ENCODE results near the gene CTXN2.

The CTXN2 gene

GRCh38 chr15:48191574-48192225, at the start of gene CTXN2:
Gene CTXN2 (plus strand): TSS chr15:48191665. CDS start chr15:48201301, 9,636 bp downstream.
- DNase-seq = no peak

DNA sequence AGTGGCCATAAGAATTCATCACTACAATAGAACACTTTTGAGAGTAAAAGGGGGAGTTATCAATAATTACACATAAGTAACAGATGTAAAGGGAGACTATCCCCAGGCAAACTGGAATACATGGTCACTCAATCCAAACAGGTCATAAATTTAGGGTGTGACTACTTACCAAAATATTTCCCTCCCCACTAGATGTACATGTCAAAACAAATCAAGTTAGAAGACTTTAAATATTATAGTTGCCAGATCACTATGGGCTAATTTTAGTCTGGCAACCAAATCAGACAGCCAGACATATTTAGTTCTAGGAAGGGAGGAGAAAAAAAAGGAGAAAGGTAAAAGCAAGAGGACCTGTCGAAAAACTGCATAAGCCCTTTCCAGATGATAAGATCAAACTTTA, 47.6 kb upstream of the CTXN2 start:
- DNase-seq = no peak

DNA sequence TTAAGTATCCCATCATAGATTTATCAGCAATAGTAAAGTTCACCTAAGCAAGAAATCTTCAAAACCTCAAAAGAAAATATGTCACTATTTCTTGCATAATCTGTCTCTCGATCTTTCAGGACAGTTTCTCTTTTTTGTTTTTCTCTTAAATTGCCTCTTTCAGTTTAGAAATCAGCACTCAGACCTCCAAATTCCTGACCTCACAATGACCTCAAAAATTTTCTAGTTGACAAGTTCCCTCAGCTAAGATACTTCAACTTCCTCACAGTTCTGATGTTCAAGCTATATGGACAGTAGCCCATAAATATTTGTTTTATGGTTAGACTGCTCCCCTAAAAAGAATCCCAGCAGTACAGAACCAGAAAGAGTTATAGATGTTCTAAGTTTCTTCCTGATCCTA, 46.6 kb upstream of the CTXN2 start:
- no peak for DNase-seq

GRCh38 chr15:48145923-48146322, 45.5 kb upstream of the CTXN2 start:
- DNase-seq = no peak

DNA sequence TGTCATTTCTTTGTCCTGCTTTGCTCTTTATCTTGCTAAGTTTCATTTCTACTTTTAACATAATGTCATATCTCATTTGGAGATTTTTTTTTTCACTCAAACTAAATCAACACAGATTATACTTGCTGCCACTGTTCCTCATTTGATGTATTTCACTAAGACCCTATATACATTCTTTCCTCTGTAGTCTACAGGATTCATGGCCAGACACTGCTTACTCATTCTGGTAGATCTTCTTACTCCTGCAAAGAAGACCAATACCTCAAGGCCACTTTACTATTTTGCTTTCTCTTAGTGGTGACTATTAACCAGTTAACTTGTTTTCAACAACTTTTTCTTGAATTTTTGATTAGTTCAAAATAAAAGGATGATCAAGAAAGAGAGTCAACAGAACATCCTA, 44.1 kb upstream of the CTXN2 start:
- DNase-seq = no peak

- peak; percentile 18 for DNase-seq
Observed at GRCh38 chr15:48149858-48150257, 41.6 kb upstream of the CTXN2 start.

DNA sequence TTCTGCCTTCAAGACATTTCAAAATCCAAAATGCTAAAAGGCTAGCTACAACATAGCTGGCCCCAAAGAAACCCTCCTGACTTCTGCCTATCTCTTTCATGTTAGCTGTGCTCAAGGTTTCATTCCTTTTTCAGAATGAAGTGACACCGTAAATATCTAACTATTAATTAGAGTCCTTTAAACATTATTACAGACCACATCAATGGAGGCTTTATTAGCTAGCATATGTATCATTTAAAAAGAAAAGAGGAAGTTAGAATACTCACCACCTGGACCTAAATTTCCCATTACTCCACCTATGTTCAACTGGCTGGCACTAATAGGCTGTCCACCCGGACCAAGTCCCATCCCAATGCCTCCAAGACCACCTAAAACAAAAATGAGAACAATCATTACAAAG, 37.9 kb upstream of the CTXN2 start:
- no peak for DNase-seq

DNA sequence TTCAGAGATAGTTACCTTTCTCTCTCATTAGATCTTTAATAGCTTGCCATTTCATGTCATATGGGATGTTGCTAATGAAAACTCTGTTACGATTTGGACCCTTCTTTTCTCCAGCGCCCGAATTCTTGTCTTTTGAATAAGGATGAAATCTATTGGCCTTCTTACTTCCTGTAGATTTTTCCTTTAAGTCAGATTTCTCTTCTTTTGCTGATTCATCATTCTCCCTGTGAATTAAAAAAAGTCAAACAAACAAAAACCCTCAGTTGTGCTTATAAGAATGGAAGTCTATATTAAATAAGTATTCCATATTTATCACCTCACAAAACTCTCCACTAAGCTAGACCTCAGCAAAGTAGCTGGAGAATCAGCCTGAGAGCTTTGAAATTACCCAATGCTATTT, 22.8 kb upstream of the CTXN2 start:
- DNase-seq = no peak

GRCh38 chr15:48170981-48171380, 20.5 kb upstream of the CTXN2 start:
- DNase-seq = no peak

DNA sequence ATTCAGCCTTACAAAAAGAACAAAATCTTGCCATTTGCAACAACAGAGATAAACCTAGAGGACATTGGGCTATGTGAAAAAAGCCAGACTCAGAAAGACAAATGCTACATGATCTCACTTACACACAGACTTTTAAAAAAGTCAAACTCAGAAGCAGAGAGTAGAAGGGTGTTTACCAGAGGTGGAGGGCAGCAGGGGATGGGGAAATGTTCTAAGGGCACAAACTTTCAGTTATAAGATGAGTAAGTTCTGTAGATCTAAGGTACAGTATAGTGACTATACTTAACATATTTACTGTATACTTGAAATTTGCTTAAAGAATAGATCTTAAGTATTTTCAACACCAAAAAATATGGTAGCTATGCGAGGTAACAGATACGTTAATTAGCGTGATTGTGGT, 16.3 kb upstream of the CTXN2 start:
- no peak for DNase-seq

DNA sequence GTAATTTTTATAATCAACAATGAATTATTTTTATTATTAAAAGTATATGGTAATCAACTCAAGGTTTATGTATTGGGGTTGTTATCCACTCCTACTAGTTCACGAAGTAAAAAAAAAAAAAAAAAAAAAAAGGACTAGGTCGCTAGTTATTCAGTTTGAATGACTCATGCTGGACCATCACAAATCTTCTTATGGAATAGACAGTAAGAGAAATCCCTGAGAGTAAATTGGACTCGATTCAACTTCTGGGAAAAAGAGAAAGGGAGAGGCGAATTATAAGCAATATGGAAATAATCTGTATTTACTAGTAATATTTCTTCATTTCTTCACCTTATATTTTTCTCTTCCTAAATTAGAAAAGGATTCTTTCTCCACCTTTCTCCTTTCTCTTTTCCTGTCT, 15.4 kb upstream of the CTXN2 start:
- DNase-seq = no peak

DNA sequence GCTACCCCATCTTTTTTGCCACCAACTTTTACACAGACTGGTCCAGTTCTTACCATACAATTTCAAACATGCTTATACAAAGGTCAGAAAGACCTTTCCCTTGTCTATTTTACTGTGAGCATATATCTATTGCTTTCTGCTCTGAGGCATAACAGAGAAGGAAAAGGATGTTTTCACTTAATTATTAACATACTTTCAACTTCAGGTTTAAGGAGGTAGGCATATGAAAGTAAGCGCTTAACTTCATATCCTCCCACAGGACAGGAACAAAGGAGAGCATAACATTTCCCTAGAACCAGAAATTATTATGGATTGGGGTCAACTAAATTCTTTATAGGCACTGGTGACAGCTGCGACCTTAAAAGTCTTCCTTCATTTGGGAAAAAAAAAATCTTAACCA, 14.5 kb upstream of the CTXN2 start:
- DNase-seq = peak; percentile 46

GRCh38 chr15:48177383-48177765, 14.1 kb upstream of the CTXN2 start:
- peak; percentile 76 for DNase-seq

GRCh38 chr15:48177766-48178647, 13.5 kb upstream of the CTXN2 start, which contains the start of gene MYEF2:
Gene MYEF2 (minus strand): TSS chr15:48178295. CDS start chr15:48178237, 58 bp downstream.
- DNase-seq = peak; percentile 72

DNA sequence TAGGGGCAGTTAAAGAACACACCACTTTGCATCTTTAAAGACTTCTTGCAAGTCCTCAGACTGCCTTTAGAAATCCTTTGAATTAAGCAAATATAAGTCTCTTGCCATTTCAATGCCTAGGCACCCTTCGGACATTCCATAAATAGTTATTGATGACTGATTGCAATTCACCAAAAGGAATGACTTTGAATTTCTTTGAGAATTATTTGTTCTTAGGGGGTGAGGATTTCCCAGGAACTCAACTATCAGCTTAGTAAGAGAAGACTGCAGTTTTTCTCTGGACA, 12.9 kb upstream of the CTXN2 start:
- no peak for DNase-seq

DNA sequence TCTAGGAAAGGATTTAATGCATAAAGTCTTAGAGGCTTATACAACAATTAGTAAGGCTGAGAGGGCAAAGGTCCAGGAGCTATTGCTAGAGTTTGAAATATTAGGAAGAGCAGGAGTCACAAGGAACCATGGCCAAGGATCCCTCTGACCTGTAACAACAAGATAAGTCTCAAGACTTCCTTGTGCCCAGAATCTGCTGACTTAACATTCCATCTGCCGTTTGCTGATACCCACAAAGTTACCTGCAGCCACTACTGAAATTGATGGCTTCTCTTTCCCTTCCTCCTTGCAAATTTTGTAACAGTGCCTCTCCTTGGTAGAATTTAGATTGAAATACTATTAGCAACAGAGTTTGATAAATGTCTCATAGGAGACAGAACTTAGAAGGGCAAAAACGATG, 8.7 kb upstream of the CTXN2 start:
- no peak for DNase-seq

- no peak for DNase-seq
Observed at GRCh38 chr15:48185529-48185928, 5.9 kb upstream of the CTXN2 start.

DNA sequence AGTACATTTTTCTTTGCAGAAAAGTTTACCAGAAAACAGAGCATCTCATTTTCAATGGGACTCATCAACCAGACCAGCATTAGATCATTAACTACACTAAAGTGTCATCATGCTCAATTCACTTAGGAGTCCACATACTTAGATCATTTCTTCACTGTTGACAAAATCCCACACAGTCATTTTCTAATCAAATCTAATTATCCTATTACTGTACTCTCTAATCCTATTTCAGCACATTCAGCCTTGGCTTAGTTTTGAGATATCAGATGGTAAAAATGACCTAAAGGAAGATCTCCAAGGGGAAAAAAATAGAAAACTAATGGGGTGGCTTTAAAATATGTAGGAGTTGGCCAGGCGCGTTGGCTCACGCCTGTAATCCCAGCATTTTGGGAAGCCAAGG, 5.2 kb upstream of the CTXN2 start:
- no peak for DNase-seq

DNA sequence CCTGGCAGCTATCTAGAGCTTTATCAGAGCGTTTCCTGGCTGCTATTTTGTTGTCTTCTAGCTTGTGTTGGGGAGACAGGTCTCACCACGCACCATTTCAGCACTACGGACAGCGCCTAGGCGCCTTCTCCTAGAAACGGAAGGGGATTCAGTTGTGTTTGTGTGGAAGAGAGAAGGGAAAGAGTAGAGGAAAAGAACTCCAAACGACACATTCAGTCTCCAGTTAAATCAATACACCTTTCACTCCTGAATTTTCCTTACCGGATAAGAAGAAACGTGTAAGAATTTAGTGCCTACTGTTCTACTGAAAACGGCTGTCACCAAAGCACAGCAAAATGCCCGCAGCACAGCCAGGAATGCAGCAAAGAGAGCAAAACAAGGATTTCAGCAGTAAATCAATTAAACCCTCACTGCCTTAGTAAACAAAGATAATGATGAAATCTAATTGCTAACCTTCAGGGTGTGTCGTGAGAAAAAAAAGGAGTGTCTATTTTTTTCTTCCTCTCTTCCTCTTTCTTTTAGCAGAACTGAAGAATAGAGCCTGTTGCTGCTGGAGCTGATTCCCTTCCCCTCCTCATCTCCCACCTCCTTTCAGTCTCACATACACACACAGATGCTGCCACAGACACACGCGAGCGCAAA, 412 bp upstream of the CTXN2 start:
- DNase-seq = peak; percentile 70

GRCh38 chr15:48202068-48202467, 10.6 kb downstream of the CTXN2 start:
- no peak for DNase-seq

- DNase-seq = no peak
Observed at GRCh38 chr15:48205981-48206380, 14.5 kb downstream of the CTXN2 start, which contains the start of gene SLC12A1. Gene SLC12A1 (plus strand): TSS chr15:48206302. CDS start chr15:48207720, 1,418 bp downstream.

DNA sequence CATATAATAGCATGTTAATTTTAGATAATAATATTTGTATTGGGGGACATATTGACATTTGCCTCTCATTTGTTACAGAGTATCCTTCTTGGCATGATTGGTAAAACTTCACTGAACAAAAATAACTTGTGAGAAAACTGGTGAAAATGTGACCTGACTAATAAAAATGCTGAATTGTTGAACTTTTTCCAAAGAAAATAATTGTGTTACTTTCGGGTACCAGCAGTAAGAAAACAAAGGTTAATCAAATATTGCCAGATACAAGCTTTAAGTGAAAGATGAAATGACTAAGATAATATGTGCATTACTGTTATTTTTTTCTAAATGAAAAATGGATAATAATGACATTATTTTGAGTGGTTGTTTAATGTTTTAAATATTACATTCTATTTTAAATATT, 29.8 kb downstream of the CTXN2 start:
- no peak for DNase-seq

- DNase-seq = no peak
Observed at GRCh38 chr15:48221885-48222284, 30.4 kb downstream of the CTXN2 start.

DNA sequence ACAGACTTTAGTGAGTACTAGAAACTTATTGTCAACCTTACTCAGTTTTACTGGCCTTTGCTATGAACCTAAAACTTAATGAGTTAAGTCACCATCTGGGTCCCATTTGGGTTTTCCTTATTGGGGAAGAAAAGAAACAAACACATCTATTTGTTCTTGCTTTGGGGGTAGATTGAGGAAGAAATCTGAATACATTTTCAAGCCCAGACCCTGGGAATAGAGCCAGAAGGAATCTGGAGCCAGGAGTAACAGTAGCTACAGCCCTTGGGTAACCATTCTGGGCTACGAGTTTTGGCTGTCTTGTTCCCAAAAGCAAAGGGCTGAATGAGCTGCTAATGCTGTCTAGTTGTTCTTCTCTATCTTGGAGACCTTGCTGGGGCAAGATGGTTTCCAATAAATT, 31.2 kb downstream of the CTXN2 start:
- DNase-seq = no peak

Data from kidney glomerular epithelial cell (primary cell).